K562 treated with DMSO at 1 percent for 12 hours (cell line): ENCODE results near the gene APOL5. TPM values are rescaled to one million over a fixed set of nuclear protein-coding genes. Genes with fewer than 3 reads are reported as not detected.

ENCODE experiments used
- total RNA-seq: library from RNA; unstranded; fragments of 300-600 nt; gene quantifications from 2 replicates; pipeline ENCODE4 v1.2.3, GENCODE V29; 2022; ENCODE audit not compliant: insufficient read depth

APOL5 gene, protein sequence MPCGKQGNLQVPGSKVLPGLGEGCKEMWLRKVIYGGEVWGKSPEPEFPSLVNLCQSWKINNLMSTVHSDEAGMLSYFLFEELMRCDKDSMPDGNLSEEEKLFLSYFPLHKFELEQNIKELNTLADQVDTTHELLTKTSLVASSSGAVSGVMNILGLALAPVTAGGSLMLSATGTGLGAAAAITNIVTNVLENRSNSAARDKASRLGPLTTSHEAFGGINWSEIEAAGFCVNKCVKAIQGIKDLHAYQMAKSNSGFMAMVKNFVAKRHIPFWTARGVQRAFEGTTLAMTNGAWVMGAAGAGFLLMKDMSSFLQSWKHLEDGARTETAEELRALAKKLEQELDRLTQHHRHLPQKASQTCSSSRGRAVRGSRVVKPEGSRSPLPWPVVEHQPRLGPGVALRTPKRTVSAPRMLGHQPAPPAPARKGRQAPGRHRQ
- total RNA-seq: not detected in 2 replicates

DNA sequence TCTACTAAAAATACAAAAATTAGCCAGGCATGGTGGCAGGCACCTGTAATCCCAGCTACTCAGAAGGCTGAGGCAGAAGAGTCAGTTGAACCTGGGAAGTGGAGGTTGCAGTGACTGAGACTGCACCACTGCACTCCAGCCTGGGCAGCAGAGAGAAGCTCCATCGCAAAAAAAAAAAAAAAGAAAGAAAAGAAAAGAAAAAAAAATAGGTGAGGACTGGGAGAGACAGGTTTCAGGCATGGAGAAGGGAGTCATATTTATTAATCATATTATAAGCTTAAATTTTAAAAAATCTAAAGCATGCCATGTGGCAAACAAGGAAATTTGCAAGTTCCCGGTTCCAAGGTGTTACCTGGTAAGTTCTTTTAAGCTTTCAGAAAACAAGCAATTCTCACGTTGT is at the start of gene APOL5:
TSS of gene APOL5 (plus strand) at position 301 of the 400 bp plus-strand sequence. CDS start at position 301, 0 bp downstream.

Other genes starting within 250 kb of the APOL5 start
- gene RASD2, start 177.0 kb upstream of the APOL5 start, total RNA-seq: 0.22 TPM in 1 of 2 replicates, not detected in the other
- not detected in 2 replicates for gene MB, start 100.5 kb upstream of the APOL5 start, total RNA-seq
- 3.9 and 11.7 TPM in 2 replicates for gene APOL6, start 69.4 kb upstream of the APOL5 start, total RNA-seq